Suprapubic skin (tissue), 3 donors: Measurements from ENCODE around the gene STX16.

Experiments used
- EP300 ChIP-seq: sonication (generic); formaldehyde crosslinking; IDR thresholded peaks from one replicate; pipeline ENCODE4 v1.6.1; 2017; ENCODE audit warnings: antibody characterized with exemption
- POLR2A ChIP-seq, 2 donors: fragments of 450-650 bp; IDR thresholded peaks; one replicate each; pipeline ENCODE4 v1.6.1; 2017; ENCODE audit warnings: antibody characterized with exemption in 2 of 2, mild to moderate bottlenecking in 2 of 2, moderate library complexity in 2 of 2
- TF ChIP-seq, protein P1 (sequence below), 2 donors: fragments of 200-600 bp in 1 of 2; fragments of 450-650 bp in 1 of 2; sonication (generic) in 1 of 2; IDR thresholded peaks; one replicate each; pipeline ENCODE4 v1.5.1; 2016 to 2019; ENCODE audit warnings: antibody characterized with exemption in 2 of 2, mild to moderate bottlenecking in 1 of 2, moderate library complexity in 1 of 2

GRCh38 chr20:58682656-58683531 is 31.8 kb downstream of the STX16 start:
- TF ChIP-seq, protein P1, sequence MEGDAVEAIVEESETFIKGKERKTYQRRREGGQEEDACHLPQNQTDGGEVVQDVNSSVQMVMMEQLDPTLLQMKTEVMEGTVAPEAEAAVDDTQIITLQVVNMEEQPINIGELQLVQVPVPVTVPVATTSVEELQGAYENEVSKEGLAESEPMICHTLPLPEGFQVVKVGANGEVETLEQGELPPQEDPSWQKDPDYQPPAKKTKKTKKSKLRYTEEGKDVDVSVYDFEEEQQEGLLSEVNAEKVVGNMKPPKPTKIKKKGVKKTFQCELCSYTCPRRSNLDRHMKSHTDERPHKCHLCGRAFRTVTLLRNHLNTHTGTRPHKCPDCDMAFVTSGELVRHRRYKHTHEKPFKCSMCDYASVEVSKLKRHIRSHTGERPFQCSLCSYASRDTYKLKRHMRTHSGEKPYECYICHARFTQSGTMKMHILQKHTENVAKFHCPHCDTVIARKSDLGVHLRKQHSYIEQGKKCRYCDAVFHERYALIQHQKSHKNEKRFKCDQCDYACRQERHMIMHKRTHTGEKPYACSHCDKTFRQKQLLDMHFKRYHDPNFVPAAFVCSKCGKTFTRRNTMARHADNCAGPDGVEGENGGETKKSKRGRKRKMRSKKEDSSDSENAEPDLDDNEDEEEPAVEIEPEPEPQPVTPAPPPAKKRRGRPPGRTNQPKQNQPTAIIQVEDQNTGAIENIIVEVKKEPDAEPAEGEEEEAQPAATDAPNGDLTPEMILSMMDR (IDR thresholded peaks at IDR 0.05), result no peak
- TF ChIP-seq POLR2A (IDR thresholded peaks at IDR 0.05) (no peak), EP300 (no peak)
